Ramos (cell line): ENCODE measurements around the gene SCP2D1.

Experiments
- in situ Hi-C: fragments of 300-500 bp; cut with MboI; formaldehyde crosslinking; loops from one replicate; pipeline ENCODE4 v1.14.3; 2022; ENCODE audit warnings: low sequenced_read_pairs; ENCODE audit not compliant: unreplicated experiment

The SCP2D1 gene

GRCh38 chr20:18857640-18858039, 44.1 kb downstream of the SCP2D1 start:
- in situ Hi-C loops: no loop called here

GRCh38 chr20:18858816-18859215, 45.2 kb downstream of the SCP2D1 start:
- in situ Hi-C loops: no loop called here
